A673 (cell line): ENCODE measurements around the gene WDFY3. TPM values are rescaled to one million over a fixed set of nuclear protein-coding genes. Genes with fewer than 3 reads are reported as not detected.

Source experiments
- BruUV-seq: library from RNA; stranded (reverse); fragments of 400-500 nt; replicated peaks from 2 replicates; lab custom pipeline; 2021; lab: Mats Ljungman, UMichigan
- CTCF ChIA-PET: fragments of 300-600 bp; sonication (Branson Sonifier 250); formaldehyde crosslinking; loops from one replicate; lab custom pipeline; 2022; ENCODE audit warnings: antibody characterized with exemption; lab: Charles Lee
- POLR2A ChIA-PET: fragments of 300-600 bp; sonication (Branson Sonifier 250); formaldehyde crosslinking; loops from one replicate; lab custom pipeline; 2022; ENCODE audit warnings: antibody characterized with exemption; ENCODE audit not compliant: low non-redundant PET; lab: Charles Lee
- DNase-seq: peaks from one replicate; pipeline ENCODE4 v3.0.0-alpha.2; 2015; ENCODE audit warnings: low spot score
- H3K27ac ChIP-seq: fragments of 200-600 bp; sonication (generic); 2 replicates; pipeline ENCODE4 v1.5.1; 2016; ENCODE audit warnings: mixed run types, low read depth, mild to moderate bottlenecking, mixed read lengths, antibody characterized with exemption, low read length; ENCODE audit not compliant: poor library complexity, severe bottlenecking
- H3K27me3 ChIP-seq: fragments of 200-600 bp; sonication (generic); replicated peaks from 2 replicates; pipeline ENCODE4 v1.6.1; 2017; ENCODE audit warnings: mixed run types, low read depth, mild to moderate bottlenecking, mixed read lengths, antibody characterized with exemption, low read length; ENCODE audit not compliant: insufficient read depth, poor library complexity
- H3K36me3 ChIP-seq: fragments of 200-600 bp; sonication (generic); 2 replicates; pipeline ENCODE4 v1.6.1; 2016; ENCODE audit warnings: mixed run types, mild to moderate bottlenecking, mixed read lengths, antibody characterized with exemption, low read length; ENCODE audit not compliant: insufficient read depth, poor library complexity, severe bottlenecking
- H3K4me1 ChIP-seq: fragments of 200-600 bp; sonication (generic); 2 replicates; pipeline ENCODE4 v1.6.1; 2017; ENCODE audit warnings: mixed run types, mild to moderate bottlenecking, mixed read lengths, antibody characterized with exemption, low read length; ENCODE audit not compliant: insufficient read depth, poor library complexity, severe bottlenecking
- H3K4me3 ChIP-seq: fragments of 200-600 bp; sonication (generic); 2 replicates; pipeline ENCODE4 v1.5.1; 2016; ENCODE audit warnings: low read depth, mixed run types, mild to moderate bottlenecking, mixed read lengths, low read length; ENCODE audit not compliant: poor library complexity, severe bottlenecking
- H3K9me3 ChIP-seq: fragments of 200-600 bp; sonication (generic); 2 replicates; pipeline ENCODE4 v1.6.1; 2016; ENCODE audit warnings: mixed run types, low read depth, mild to moderate bottlenecking, mixed read lengths, antibody characterized with exemption, low read length; ENCODE audit not compliant: poor library complexity, severe bottlenecking
- EZH2 ChIP-seq: fragments of 200-600 bp; sonication (generic); IDR thresholded peaks from 2 replicates; pipeline ENCODE4 v1.6.1; 2017; ENCODE audit warnings: borderline replicate concordance, low read depth, mild to moderate bottlenecking, mixed read lengths, antibody characterized with exemption, low read length; ENCODE audit not compliant: poor library complexity, severe bottlenecking
- intact Hi-C: fragments of 100-400 bp; cut with micrococcal nuclease; formaldehyde crosslinking; loops from one replicate; pipeline ENCODE4 v1.10.0; 2022; ENCODE audit not compliant: unreplicated experiment
- total RNA-seq: library from RNA; stranded (reverse); gene quantifications from 2 replicates; pipeline ENCODE4 v1.2.3, GENCODE V29; 2021
- TF ChIP-seq, protein P1 (sequence below): fragments of 300-800, 200-600 bp; sonication (generic); conservative IDR thresholded peaks from 2 replicates; pipeline ENCODE4 v1.5.1; 2017; ENCODE audit warnings: low read depth, mild to moderate bottlenecking, antibody characterized with exemption, low read length, moderate library complexity, mixed read lengths

WDFY3 gene
- total RNA-seq, 1 experiment from 2014 or later = 43.4 TPM

GRCh38 chr4:84651499-84651898 is 315.0 kb downstream of the WDFY3 start:
- Histone ChIP-seq H3K4me1 (no peaks in the 10 kb centered on the region), H3K9me3 (no peaks in the 10 kb centered on the region), H3K4me3 (no peak overlapping the region), H3K27me3 (no peaks in the 10 kb centered on the region), H3K27ac (no peak overlapping the region), H3K36me3 (no peaks in the 10 kb centered on the region)
- DNase-seq = no peak
- ChIA-PET CTCF (no interaction called here), POLR2A (no interaction called here)
- TF ChIP-seq, protein P1, sequence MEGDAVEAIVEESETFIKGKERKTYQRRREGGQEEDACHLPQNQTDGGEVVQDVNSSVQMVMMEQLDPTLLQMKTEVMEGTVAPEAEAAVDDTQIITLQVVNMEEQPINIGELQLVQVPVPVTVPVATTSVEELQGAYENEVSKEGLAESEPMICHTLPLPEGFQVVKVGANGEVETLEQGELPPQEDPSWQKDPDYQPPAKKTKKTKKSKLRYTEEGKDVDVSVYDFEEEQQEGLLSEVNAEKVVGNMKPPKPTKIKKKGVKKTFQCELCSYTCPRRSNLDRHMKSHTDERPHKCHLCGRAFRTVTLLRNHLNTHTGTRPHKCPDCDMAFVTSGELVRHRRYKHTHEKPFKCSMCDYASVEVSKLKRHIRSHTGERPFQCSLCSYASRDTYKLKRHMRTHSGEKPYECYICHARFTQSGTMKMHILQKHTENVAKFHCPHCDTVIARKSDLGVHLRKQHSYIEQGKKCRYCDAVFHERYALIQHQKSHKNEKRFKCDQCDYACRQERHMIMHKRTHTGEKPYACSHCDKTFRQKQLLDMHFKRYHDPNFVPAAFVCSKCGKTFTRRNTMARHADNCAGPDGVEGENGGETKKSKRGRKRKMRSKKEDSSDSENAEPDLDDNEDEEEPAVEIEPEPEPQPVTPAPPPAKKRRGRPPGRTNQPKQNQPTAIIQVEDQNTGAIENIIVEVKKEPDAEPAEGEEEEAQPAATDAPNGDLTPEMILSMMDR = no peak
- intact Hi-C loops = no loop called here
- no TSS peak for BruUV-seq

GRCh38 chr4:84648863-84649647 is 317.4 kb downstream of the WDFY3 start:
- ChIA-PET POLR2A (no interaction called here), CTCF (no interaction called here)
- Histone ChIP-seq H3K27me3 (no peaks in the 10 kb centered on the region), H3K4me1 (no peaks in the 10 kb centered on the region), H3K9me3 (no peaks in the 10 kb centered on the region), H3K27ac (no peak overlapping the region), H3K4me3 (no peak overlapping the region), H3K36me3 (no peaks in the 10 kb centered on the region)
- no TSS peak for BruUV-seq
- DNase-seq = no peak
- TF ChIP-seq EZH2 = no peak
- TF ChIP-seq, protein P1 = no peak
- intact Hi-C loops = no loop called here

GRCh38 chr4:84648178-84648577 is 318.3 kb downstream of the WDFY3 start:
- POLR2A ChIA-PET = no interaction called here
- Histone ChIP-seq H3K27ac (no peak overlapping the region), H3K4me3 (no peak overlapping the region), H3K4me1 (no peaks in the 10 kb centered on the region), H3K27me3 (no peaks in the 10 kb centered on the region), H3K9me3 (no peaks in the 10 kb centered on the region), H3K36me3 (no peaks in the 10 kb centered on the region)
- no peak for DNase-seq
- TF ChIP-seq, protein P1 = no peak
- no peak for TF ChIP-seq EZH2
- BruUV-seq = no TSS peak
- intact Hi-C loops = no loop called here
- CTCF ChIA-PET = no interaction called here
